ENCODE data around the gene PSD4.

DNA sequence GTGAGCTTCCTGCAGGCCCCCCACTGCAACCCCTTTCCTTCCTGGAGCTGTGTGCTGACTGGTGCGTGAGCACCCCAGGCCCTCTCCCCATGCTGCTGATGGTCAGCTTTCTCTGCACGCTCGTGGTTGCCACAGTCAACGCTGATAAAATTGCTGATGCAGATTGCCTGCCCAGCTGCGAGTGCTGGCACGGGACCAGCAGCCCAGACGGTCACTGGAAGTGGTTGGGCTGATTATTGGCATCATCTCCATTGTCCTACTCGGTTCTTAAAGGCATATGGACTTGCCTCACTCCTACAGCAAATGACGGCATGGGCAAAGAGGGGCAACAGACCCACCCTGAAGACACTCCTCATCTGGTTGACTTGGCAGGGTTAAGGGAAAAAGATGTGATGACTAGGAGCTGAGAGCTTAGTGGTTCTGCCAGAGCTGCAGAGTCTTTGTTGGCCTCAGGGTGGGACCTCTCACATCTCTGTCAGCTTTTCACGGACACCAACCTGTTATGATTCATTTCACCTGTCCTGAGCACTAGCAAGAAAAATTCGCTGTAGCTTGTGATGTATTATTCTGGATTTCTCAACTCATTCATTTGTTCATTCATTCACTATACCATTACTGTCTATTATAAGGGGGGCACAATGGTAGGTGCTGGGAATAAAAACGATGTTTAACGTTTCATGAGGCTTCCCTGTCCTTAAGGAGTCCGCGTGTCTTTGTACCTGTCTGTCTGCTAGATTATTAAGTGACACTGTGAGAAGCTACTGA lies 66.6 kb downstream of the PSD4 start:
- TF ChIP-seq POLR2A (IDR thresholded peaks at IDR 0.05; ENCODE audit: low read depth, low read length): no peak
- no peak for TF ChIP-seq POLR2AphosphoS5 (IDR thresholded peaks at IDR 0.05; ENCODE audit: low read depth, low read length)
- TF ChIP-seq TAF1 (IDR thresholded peaks at IDR 0.05; ENCODE audit: low read depth, low read length): no peak
- no peak for TF ChIP-seq SPI1 (IDR thresholded peaks at IDR 0.05; ENCODE audit: low read depth, low read length)
- TF ChIP-seq POU2F2 (IDR thresholded peaks at IDR 0.05; ENCODE audit: low read depth, low read length): no peak
- TF ChIP-seq PAX5 (IDR thresholded peaks at IDR 0.05; ENCODE audit: insufficient read depth, low read length, severe bottlenecking): no peak
